HG03175 (cell line): Measurements from ENCODE around the gene PSRC1.

Experiments
- ATAC-seq: cut with Tn5 transposase; IDR thresholded peaks from one replicate; pipeline ENCODE4 v1.9.1; 2021; ENCODE audit warnings: mild to moderate bottlenecking, moderate library complexity; ENCODE audit not compliant: unreplicated experiment

The PSRC1 gene

DNA sequence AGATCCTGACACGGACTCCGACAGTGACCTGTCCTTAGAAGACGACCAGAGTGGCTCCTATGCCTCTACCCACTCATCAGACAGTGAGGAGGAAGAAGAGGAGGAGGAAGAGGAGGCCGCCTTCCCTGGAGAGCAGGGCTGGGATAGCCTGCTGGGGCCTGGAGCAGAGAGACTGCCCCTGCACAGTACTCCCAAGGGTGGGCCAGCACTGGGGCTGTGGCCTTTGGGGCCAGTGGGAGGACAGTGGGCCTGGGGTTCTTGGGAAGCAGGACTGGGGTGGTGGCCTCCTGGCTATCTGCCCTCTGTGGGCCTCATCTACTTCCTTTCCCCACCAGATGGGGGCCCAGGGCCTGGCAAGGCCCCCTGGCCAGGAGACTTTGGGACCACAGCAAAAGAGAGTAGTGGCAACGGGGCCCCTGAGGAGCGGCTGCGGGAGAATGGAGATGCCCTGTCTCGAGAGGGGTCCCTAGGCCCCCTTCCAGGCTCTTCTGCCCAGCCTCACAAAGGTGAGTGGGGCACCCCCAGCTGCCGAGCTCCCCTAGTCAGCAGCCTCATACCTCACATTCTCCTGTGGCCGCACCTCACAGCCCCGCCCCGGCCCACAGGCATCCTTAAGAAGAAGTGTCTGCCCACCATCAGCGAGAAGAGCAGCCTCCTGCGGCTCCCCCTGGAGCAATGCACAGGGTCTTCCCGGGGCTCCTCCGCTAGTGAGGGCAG lies 10.0 kb downstream of the PSRC1 start:
- ATAC-seq, result no peak

DNA sequence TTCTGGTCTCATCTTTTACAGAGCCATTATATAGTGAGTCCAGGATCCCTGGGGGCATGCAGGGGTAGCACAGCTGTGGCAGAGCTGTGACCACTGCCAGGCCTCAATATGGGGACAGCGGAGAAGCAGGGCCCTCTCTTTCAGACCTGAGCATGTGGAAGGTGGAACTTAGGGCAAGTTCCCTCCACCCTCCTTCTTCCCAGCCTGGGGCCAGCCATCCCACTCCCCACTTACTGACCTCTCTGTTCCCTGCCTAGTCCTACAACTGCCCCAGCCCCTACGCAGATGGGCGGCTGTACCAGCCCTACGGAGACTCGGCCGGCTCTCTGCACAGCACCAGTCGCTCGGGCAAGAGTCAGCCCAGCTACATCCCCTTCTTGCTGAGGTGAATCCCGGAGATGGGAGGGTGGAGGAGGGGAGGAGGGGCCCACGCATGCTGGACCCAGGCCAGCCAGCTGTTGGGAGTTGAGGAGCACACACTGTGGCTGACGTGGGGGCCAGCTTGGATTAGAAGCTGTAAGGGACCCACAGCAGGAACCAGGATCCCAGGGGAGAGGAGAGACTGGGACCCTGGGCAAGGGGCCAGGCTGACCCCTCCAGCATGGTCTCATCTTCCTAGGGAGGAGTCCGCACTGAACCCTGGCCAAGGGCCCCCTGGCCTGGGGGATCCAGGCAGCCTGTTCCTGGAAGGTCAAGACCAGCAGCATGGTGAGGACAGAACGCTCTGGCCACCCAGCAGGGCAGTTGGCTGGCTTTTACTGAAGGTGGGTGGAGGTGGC lies 10.7 kb downstream of the PSRC1 start:
- no peak for ATAC-seq

DNA sequence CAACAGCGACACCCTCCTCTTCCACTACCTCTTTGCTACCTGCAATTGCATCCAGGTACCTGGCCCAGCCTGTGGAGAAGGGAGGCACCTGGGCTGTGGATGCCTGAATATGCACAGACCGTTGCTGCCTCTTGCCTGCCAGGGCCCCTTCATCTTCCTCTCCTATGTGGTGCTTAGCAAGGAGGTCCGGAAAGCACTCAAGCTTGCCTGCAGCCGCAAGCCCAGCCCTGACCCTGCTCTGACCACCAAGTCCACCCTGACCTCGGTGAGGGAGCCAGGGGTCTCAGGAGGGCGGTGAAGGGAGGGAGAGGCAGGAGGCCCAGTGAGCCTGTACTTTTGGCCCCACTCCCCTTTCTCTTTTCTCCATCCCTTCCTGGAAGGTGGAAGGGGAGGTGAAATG lies 11.5 kb downstream of the PSRC1 start:
- no peak for ATAC-seq

GRCh38 chr1:109270623-109271317 lies 12.2 kb downstream of the PSRC1 start:
- ATAC-seq, result no peak

- ATAC-seq, result no peak
Observed at GRCh38 chr1:109269981-109270622, 12.8 kb downstream of the PSRC1 start.

DNA sequence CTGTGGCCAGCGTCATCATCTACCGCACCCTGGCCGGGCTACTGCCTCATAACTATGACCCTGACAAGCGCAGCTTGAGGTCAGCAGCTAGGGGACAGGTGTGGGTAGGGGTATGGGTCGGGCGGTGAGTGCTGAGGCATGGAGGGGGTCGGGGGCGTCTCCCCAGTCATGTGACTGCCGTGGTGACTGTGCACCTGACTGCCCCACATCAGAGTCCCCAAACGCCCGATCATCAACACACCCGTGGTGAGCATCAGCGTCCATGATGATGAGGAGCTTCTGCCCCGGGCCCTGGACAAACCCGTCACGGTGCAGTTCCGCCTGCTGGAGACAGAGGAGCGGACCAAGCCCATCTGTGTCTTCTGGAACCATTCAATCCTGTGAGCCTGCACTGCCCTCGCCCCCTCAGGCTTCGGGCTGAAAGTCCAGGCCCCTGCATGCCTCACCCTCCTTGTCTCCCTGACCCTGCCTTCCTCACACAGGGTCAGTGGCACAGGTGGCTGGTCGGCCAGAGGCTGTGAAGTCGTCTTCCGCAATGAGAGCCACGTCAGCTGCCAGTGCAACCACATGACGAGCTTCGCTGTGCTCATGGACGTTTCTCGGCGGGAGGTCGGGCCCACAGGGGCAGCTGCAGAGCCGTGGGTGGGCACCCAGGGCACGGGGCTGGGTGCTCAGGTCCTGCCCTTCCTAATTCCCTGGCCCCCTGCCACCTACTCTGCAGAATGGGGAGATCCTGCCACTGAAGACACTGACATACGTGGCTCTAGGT lies 13.5 kb downstream of the PSRC1 start:
- ATAC-seq, result no peak

- ATAC-seq, result no peak
Observed at GRCh38 chr1:109268431-109269211, 14.3 kb downstream of the PSRC1 start.

DNA sequence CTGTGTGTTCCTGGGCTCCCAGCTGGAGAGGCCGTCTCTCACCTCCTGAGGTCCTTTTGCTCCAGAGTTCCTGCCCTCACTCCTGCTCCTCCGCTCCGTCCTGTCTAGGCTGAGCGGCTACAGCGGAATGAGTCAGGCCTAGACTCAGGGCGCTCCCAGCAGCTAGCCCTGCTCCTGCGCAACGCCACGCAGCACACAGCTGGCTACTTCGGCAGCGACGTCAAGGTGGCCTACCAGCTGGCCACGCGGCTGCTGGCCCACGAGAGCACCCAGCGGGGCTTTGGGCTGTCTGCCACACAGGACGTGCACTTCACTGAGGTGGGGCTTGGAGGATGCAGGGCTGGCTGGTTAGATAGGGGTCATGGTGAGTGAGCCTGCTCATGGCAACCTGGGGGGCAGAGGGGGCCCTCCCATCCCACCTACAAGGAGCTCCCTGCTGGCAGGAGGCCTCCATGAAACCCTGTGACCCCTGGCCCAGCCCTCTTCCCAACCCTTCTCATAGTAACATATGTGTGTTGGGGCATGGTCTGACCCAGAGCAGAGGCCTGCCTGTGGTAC lies 15.1 kb downstream of the PSRC1 start:
- no peak for ATAC-seq

DNA sequence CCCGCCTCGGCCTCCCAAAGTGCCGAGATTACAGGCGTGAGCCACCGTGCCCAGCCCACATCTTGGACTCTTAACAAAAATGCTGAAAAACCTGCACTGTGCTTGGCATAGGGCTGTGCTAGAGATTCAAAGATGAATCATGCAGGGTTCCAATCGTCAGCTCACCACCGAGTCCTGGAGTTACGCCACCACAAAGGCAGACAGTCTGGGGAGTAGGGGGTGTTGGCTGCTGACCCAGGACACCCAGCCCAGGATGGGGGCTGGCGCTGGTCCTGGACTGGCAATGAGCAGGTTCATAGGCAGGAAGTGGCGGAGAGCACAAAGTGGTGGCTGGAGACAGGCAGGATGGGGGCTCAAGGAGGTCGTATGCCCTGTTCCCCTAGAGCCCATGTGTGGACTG lies 16.0 kb downstream of the PSRC1 start:
- ATAC-seq, result no peak

DNA sequence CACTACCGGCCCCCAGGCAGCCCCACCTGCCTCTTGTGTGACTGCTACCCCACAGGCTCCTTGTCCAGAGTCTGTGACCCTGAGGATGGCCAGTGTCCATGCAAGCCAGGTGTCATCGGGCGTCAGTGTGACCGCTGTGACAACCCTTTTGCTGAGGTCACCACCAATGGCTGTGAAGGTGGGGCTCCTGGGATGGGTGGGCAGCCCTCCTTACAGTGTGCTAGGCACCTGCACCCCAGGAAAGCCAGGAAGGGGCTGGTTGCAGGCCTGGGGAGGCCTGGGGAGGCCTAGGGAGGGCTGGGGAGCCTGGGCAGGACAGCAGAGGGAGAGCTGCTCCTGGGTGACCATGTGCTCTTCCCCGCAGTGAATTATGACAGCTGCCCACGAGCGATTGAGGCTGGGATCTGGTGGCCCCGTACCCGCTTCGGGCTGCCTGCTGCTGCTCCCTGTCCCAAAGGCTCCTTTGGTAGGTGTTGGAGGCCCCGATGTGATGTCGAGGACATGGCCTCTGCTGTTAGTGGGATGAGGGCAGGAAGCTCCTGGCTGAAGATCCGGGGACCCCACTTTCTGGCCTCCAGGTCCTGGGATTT lies 17.1 kb downstream of the PSRC1 start:
- no peak for ATAC-seq

- no peak for ATAC-seq
Observed at GRCh38 chr1:109265016-109265415, 17.9 kb downstream of the PSRC1 start.

DNA sequence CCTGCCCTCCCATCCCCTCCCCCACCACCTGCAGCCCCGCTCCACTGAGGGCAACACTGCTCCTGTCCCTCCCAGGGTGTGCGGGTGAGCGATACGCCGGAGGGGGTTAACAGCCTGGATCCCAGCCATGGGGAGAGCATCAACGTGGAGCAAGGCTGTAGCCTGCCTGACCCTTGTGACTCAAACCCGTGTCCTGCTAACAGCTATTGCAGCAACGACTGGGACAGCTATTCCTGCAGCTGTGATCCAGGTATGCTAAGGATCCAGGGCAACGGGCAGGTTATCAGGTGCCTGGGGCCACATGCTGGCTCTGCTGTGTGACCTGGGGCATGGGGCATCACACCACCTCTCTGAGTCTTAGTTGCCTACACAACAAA lies 18.6 kb downstream of the PSRC1 start:
- ATAC-seq, result no peak

- ATAC-seq, result peak; percentile 77
Observed at GRCh38 chr1:109263597-109264378, 19.2 kb downstream of the PSRC1 start.

DNA sequence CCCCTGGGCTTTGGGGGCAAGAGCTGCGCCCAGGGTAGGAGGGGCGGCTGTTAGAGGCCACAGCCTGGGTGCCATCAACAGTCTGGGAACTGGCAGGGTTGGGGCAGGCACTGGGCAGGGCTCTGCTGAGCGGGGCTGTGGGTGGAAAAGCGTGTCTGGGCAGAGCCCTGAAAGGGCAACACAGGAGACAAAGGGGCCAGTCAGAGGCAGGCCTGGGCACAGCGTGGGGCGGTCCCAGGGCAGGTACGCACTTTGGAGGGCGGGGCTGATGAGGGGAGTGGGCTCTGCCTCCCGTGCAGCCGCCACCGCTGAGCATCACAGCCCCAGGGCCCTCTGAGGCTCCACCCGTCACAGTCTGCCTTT lies 19.7 kb downstream of the PSRC1 start:
- no peak for ATAC-seq

GRCh38 chr1:109262231-109263055 lies 20.5 kb downstream of the PSRC1 start:
- no peak for ATAC-seq

- ATAC-seq, result no peak
Observed at GRCh38 chr1:109261578-109261977, 21.4 kb downstream of the PSRC1 start.

DNA sequence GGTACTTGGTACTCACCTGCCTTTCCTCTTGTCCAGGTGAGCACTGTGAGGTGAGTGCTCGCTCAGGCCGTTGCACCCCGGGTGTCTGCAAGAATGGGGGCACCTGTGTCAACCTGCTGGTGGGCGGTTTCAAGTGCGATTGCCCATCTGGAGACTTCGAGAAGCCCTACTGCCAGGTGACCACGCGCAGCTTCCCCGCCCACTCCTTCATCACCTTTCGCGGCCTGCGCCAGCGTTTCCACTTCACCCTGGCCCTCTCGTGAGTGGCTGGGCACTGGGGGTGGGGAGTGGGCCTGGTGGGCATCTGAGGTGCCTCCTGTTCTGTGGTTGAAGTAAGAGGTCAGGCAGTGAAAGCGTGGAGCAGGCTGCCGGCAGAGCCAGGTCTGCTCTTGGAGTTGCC lies 21.9 kb downstream of the PSRC1 start:
- ATAC-seq, result no peak
